Measurements from ENCODE around the gene EVI5L. TPM values are rescaled to one million over a fixed set of nuclear protein-coding genes. Genes with fewer than 3 reads are reported as not detected.

Gene EVI5L
- polyA plus RNA-seq, 1 donor from 2014 or later: 50.6 TPM

- Histone ChIP-seq H3K9me3 (ENCODE audit: low read length) (no peaks in the 10 kb centered on the region), H3K27me3 (ENCODE audit: insufficient read depth, low read depth, low read length) (no peaks in the 10 kb centered on the region), H2AFZ (ENCODE audit: low read depth, low read length) (no peak overlapping the region), H3K4me3 (ENCODE audit: low read length) (no peak overlapping the region), H4K20me1 (ENCODE audit: insufficient read depth) (no peaks in the 10 kb centered on the region), H3K4me2 (ENCODE audit: low read length) (no peak overlapping the region), H3K9ac (ENCODE audit: low read length) (no peak overlapping the region), H3K27ac (ENCODE audit: low read length) (no peak overlapping the region), H3K79me2 (replicated peaks; ENCODE audit: insufficient read depth, low read length) (no peaks in the 10 kb centered on the region), H3K9me2 (ENCODE audit: insufficient read depth, low read length) (no peaks in the 10 kb centered on the region), H3F3A (ENCODE audit: insufficient read depth, low read length, poor library complexity, severe bottlenecking) (no peaks in the 10 kb centered on the region), H3K36me3 (ENCODE audit: insufficient read depth, low read length) (no peaks in the 10 kb centered on the region)
- TF ChIP-seq RAD21 (conservative IDR thresholded peaks at IDR 0.05) (no peak), REST (IDR thresholded peaks at IDR 0.05; ENCODE audit: borderline replicate concordance) (no peak), POLR2AphosphoS5 (IDR thresholded peaks at IDR 0.05) (no peak), MXI1 (conservative IDR thresholded peaks at IDR 0.05; ENCODE audit: poor library complexity, severe bottlenecking) (no peak), CTCF (IDR thresholded peaks at IDR 0.05; ENCODE audit: poor library complexity, severe bottlenecking) (no peak), TAF1 (IDR thresholded peaks at IDR 0.05; ENCODE audit: low read depth) (no peak), SMC3 (conservative IDR thresholded peaks at IDR 0.05; ENCODE audit: poor library complexity) (no peak), EZH2 (IDR thresholded peaks at IDR 0.05; ENCODE audit: borderline replicate concordance, insufficient read depth, low read length, poor library complexity, severe bottlenecking) (no peak), EP300 (conservative IDR thresholded peaks at IDR 0.05; ENCODE audit: poor library complexity, severe bottlenecking) (no peak)
These were observed 28.9 kb upstream of the EVI5L start for GRCh38 chr19:7801020-7801570.

GRCh38 chr19:7806234-7806633 lies 23.8 kb upstream of the EVI5L start:
- no peaks in the 10 kb centered on the region for H3K36me3 ChIP-seq (ENCODE audit: insufficient read depth, low read length)
- H3K9ac ChIP-seq (ENCODE audit: low read length): no peak overlapping the region
- TF ChIP-seq MXI1 (conservative IDR thresholded peaks at IDR 0.05; ENCODE audit: poor library complexity, severe bottlenecking) (no peak), CTCF (IDR thresholded peaks at IDR 0.05; ENCODE audit: poor library complexity, severe bottlenecking) (no peak), EZH2 (IDR thresholded peaks at IDR 0.05; ENCODE audit: borderline replicate concordance, insufficient read depth, low read length, poor library complexity, severe bottlenecking) (no peak), POLR2AphosphoS5 (IDR thresholded peaks at IDR 0.05) (no peak)

More at GRCh38 chr19:7806234-7806633, 23.8 kb upstream of the EVI5L start:
- Histone ChIP-seq H3K9me3 (ENCODE audit: low read length) (no peaks in the 10 kb centered on the region), H3F3A (ENCODE audit: insufficient read depth, low read length, poor library complexity, severe bottlenecking) (no peaks in the 10 kb centered on the region), H3K4me2 (ENCODE audit: low read length) (no peak overlapping the region), H3K79me2 (replicated peaks; ENCODE audit: insufficient read depth, low read length) (no peaks in the 10 kb centered on the region), H3K27ac (ENCODE audit: low read length) (no peak overlapping the region), H3K4me3 (ENCODE audit: low read length) (no peak overlapping the region), H3K9me2 (ENCODE audit: insufficient read depth, low read length) (no peaks in the 10 kb centered on the region), H3K27me3 (ENCODE audit: insufficient read depth, low read depth, low read length) (no peaks in the 10 kb centered on the region), H2AFZ (ENCODE audit: low read depth, low read length) (no peak overlapping the region), H4K20me1 (ENCODE audit: insufficient read depth) (no peaks in the 10 kb centered on the region)
